K562 (cell line): Measurements from ENCODE around the gene FOXL3. TPM values are rescaled to one million over a fixed set of nuclear protein-coding genes. Genes with fewer than 3 reads are reported as not detected.

Source experiments
- ATAC-seq: fragments of 200-7000 bp; cut with Tn5 transposase; 3 replicates; pipeline ENCODE4 v1.9.1; 2020; ENCODE audit warnings: moderate library complexity
- BruUV-seq: library from RNA; stranded (reverse); fragments of 400-500 nt; replicated peaks from 2 replicates; lab custom pipeline; 2021; lab: Mats Ljungman, UMichigan
- CTCF ChIA-PET: fragments of 300-600 bp; formaldehyde crosslinking; extraction: SDS; loops from one replicate; lab custom pipeline; 2021; ENCODE audit warnings: low intra/inter-chr PET ratio; lab: Yijun Ruan, JAX
- POLR2A ChIA-PET: fragments of 300-600, 350-650 bp; sonication (Branson Sonifier 250); formaldehyde crosslinking; extraction: SDS; loops from one replicate; lab custom pipeline; 2021; ENCODE audit warnings: antibody characterized with exemption, inconsistent platforms; lab: Yijun Ruan, JAX
- DNase-seq, 4 experiments: peaks; one replicate each; pipeline versions ENCODE4 v3.0.0 to v3.0.0-alpha.2; 2011 to 2018; ENCODE audit warnings: low spot score in 3 of 4, mixed read lengths in 3 of 4; ENCODE audit errors: extremely low read depth in 1 of 4
- FAIRE-seq: peaks from 2 replicates; lab custom pipeline; 2011; peaks lifted over from hg19 to GRCh38; lab: Jason Lieb, UNC
- H2AFZ ChIP-seq: 2 replicates; pipeline ENCODE4 v1.6.0; 2011; ENCODE audit warnings: low read depth, low read length, control low read depth, inconsistent platforms
- H3K27ac ChIP-seq: fragments of 200-600 bp; 3 replicates; pipeline ENCODE4 v1.8.0; 2011; ENCODE audit warnings: low read depth, mild to moderate bottlenecking, control low read depth, inconsistent platforms, low read length, moderate library complexity, mixed read lengths; ENCODE audit errors: extremely low read depth
- H3K27me3 ChIP-seq, 2 experiments: fragments of 300-600 bp in 1 of 2; 2 replicates in 1 of 2; 3 replicates in 1 of 2; pipeline versions ENCODE4 v1.6.0 to v1.8.0; 2011; ENCODE audit warnings: inconsistent platforms in 2 of 2, low read length in 2 of 2, mild to moderate bottlenecking in 1 of 2, mixed read lengths in 1 of 2, moderate library complexity in 1 of 2; ENCODE audit not compliant: control insufficient read depth in 2 of 2, insufficient read depth in 2 of 2
- H3K36me3 ChIP-seq: fragments of 300-600 bp; 3 replicates; pipeline ENCODE4 v1.8.0; 2011; ENCODE audit warnings: mild to moderate bottlenecking, low read length, inconsistent platforms; ENCODE audit not compliant: control insufficient read depth, insufficient read depth
- H3K4me1 ChIP-seq, 2 experiments: fragments of 200-600 bp in 1 of 2; replicated peaks in 1 of 2; 2 replicates in 1 of 2; 3 replicates in 1 of 2; pipeline versions ENCODE4 v1.5.1 to v1.8.0; 2011; ENCODE audit warnings: inconsistent platforms in 2 of 2, low read length in 2 of 2, mild to moderate bottlenecking in 1 of 2, mixed read lengths in 1 of 2, moderate library complexity in 1 of 2; ENCODE audit not compliant: control insufficient read depth in 2 of 2, insufficient read depth in 2 of 2
- H3K4me2 ChIP-seq: 2 replicates; pipeline ENCODE4 v1.6.1; 2011; ENCODE audit warnings: low read length, control low read depth, inconsistent platforms, mixed read lengths; ENCODE audit not compliant: insufficient read depth
- H3K4me3 ChIP-seq: fragments of 200-600 bp; sonication (generic), shearing (Covaris generic); 2 replicates; pipeline ENCODE4 v1.5.1; 2016; ENCODE audit warnings: control low read depth, inconsistent platforms
- H3K79me2 ChIP-seq: fragments of 200-600 bp; 3 replicates; pipeline ENCODE4 v1.8.0; 2011; ENCODE audit warnings: low read length, inconsistent platforms; ENCODE audit not compliant: control insufficient read depth, insufficient read depth
- H3K9ac ChIP-seq, 2 experiments: 2 replicates each; pipeline versions ENCODE4 v1.6.0 to v1.6.1; 2011; ENCODE audit warnings: low read depth in 2 of 2, low read length in 2 of 2, control low read depth in 1 of 2, inconsistent platforms in 1 of 2, mild to moderate bottlenecking in 1 of 2, mixed read lengths in 1 of 2; ENCODE audit not compliant: insufficient read depth in 1 of 2
- H3K9me1 ChIP-seq: one replicate; pipeline ENCODE4 v1.6.0; 2011; ENCODE audit warnings: inconsistent platforms, mild to moderate bottlenecking, low read length, moderate library complexity; ENCODE audit not compliant: control insufficient read depth, insufficient read depth
- H3K9me3 ChIP-seq: replicated peaks from 2 replicates; pipeline ENCODE4 v1.5.1; 2011; ENCODE audit warnings: low read depth, low read length, inconsistent platforms; ENCODE audit not compliant: control insufficient read depth, insufficient read depth
- H4K20me1 ChIP-seq: replicated peaks from 2 replicates; pipeline ENCODE4 v1.6.1; 2011; ENCODE audit warnings: low read length, inconsistent platforms, mixed read lengths; ENCODE audit not compliant: control insufficient read depth, insufficient read depth
- BRD9 ChIP-seq: fragments of 450-650 bp; IDR thresholded peaks from 2 replicates; pipeline ENCODE4 v1.6.1; 2018; ENCODE audit warnings: low read depth; ENCODE audit not compliant: partially characterized antibody
- CBFA2T3 ChIP-seq: fragments of 450-650 bp; IDR thresholded peaks from 2 replicates; pipeline ENCODE4 v1.6.1; 2017
- CCAR2 ChIP-seq: fragments of 200-400 bp; formaldehyde crosslinking; IDR thresholded peaks from 2 replicates; pipeline ENCODE4 v1.6.1; 2017; ENCODE audit warnings: mild to moderate bottlenecking, low read depth, low read length
- FOXK2 ChIP-seq, 2 experiments: fragments of 450-650 bp; IDR thresholded peaks in 1 of 2; conservative IDR thresholded peaks in 1 of 2; 2 replicates each; pipeline ENCODE4 v1.6.1; 2016; ENCODE audit warnings: low read depth in 2 of 2, mild to moderate bottlenecking in 1 of 2
- HNRNPH1 ChIP-seq: fragments of 200-400 bp; formaldehyde crosslinking; optimal IDR thresholded peaks from 2 replicates; pipeline ENCODE3; 2017; ENCODE audit warnings: low read depth, mild to moderate bottlenecking, low read length, moderate library complexity
- HOXB6 ChIP-seq: fragments of 250-450 bp; sonication (Bioruptor Pico); IDR thresholded peaks from 2 replicates; pipeline ENCODE4 v1.5.1; 2022; ENCODE audit warnings: mild to moderate bottlenecking, borderline replicate concordance
- KDM5B ChIP-seq: fragments of 200-600 bp; sonication (generic); IDR thresholded peaks from 2 replicates; pipeline ENCODE4 v1.6.1; 2012; ENCODE audit warnings: low read depth, mild to moderate bottlenecking, moderate library complexity, low read length, control low read depth, inconsistent platforms; ENCODE audit not compliant: insufficient replicate concordance
- NFIX ChIP-seq: fragments of 250-450 bp; sonication (Bioruptor Pico); IDR thresholded peaks from 2 replicates; pipeline ENCODE4 v1.4.0; 2020; ENCODE audit warnings: low read depth, mild to moderate bottlenecking, moderate library complexity
- POLR2G ChIP-seq: fragments of 200-400 bp; formaldehyde crosslinking; IDR thresholded peaks from 2 replicates; pipeline ENCODE4 v1.6.1; 2017; ENCODE audit warnings: low read depth, mild to moderate bottlenecking, antibody characterized with exemption, low read length, moderate library complexity
- SETDB1 ChIP-seq: IDR thresholded peaks from one replicate; pipeline ENCODE4 v1.6.1; 2012; ENCODE audit warnings: low read length, control low read depth, inconsistent platforms
- TGIF2 ChIP-seq: sonication (generic); formaldehyde crosslinking; IDR thresholded peaks from 2 replicates; pipeline ENCODE4 v1.8.1; 2022; ENCODE audit warnings: mild to moderate bottlenecking, missing genetic modification reagents, moderate library complexity
- ZNF121 ChIP-seq: sonication (generic); formaldehyde crosslinking; conservative IDR thresholded peaks from 2 replicates; pipeline ENCODE4 v1.8.0; 2022; ENCODE audit warnings: missing genetic modification reagents
- ZNF174 ChIP-seq: fragments of 250-450 bp; sonication (Bioruptor Pico); IDR thresholded peaks from 2 replicates; pipeline ENCODE4 v1.4.0; 2020; ENCODE audit warnings: mild to moderate bottlenecking
- ZNF561 ChIP-seq: fragments of 450-650 bp; formaldehyde crosslinking; conservative IDR thresholded peaks from 2 replicates; pipeline ENCODE4 v1.4.0; 2020; ENCODE audit warnings: mild to moderate bottlenecking, moderate library complexity
- ZNF77 ChIP-seq: fragments of 250-450 bp; sonication (Bioruptor Pico); IDR thresholded peaks from 2 replicates; pipeline ENCODE4 v1.5.0; 2020
- WGBS: fragments of 100-300 bp; shearing (Covaris generic); methylation state at CpG from one replicate; pipeline ENCODE4 v1.1.6; 2016; ENCODE audit warnings: low coverage, mixed read lengths; ENCODE audit not compliant: insufficient coverage; ENCODE audit errors: missing lambda C conversion rate; 5-methylcytosine and 5-hydroxymethylcytosine counted together
- in situ Hi-C: fragments of 300-500 bp; cut with MboI; formaldehyde crosslinking; loops from 4 replicates; pipeline ENCODE4 v1.15.0; 2018; ENCODE audit warnings: inconsistent platforms, mixed read lengths
- intact Hi-C: fragments of 100-400 bp; cut with micrococcal nuclease; formaldehyde crosslinking; loops from 2 replicates; pipeline ENCODE4 v1.14.2; 2022
- polyA plus RNA-seq, 8 experiments: library from polyadenylated mRNA; depleted of rRNA in 4 of 8; stranded (reverse) in 5 of 8; unstranded in 3 of 8; fragments of >200 nt; fragmentation: Nextera tagmentation in 2 of 8; fragmentation: Illumina TruSeq in 1 of 8; extraction: Ambion mirVana in 2 of 8; extraction: Trizol in 1 of 8; gene quantifications; 2 replicates each; pipeline versions ENCODE4 v1.2.1 to v1.2.3, GENCODE V29; 2011 to 2014; ENCODE audit warnings: inconsistent platforms in 1 of 8, missing spikeins in 1 of 8
- total RNA-seq, 7 experiments: library from RNA; depleted of rRNA in 6 of 7; stranded (reverse); fragments of >200 nt in 6 of 7; fragmentation: Illumina TruSeq in 2 of 7; extraction: Trizol in 2 of 7; gene quantifications; 2 replicates each; pipeline versions ENCODE4 v1.2.1 to v1.2.3, GENCODE V29; 2011 to 2021; ENCODE audit warnings: low replicate concordance in 1 of 7
- TF ChIP-seq, protein P1 (sequence below): fragments of 450-650 bp; formaldehyde crosslinking; IDR thresholded peaks from 2 replicates; pipeline ENCODE4 v1.4.0; 2020; ENCODE audit warnings: mild to moderate bottlenecking, moderate library complexity
- TF ChIP-seq, protein P2 (sequence below): fragments of 450-650 bp; IDR thresholded peaks from 2 replicates; pipeline ENCODE4 v1.7.0; 2016; ENCODE audit warnings: borderline replicate concordance
- TF ChIP-seq, protein P3 (sequence below): sonication (generic); formaldehyde crosslinking; IDR thresholded peaks from 2 replicates; pipeline ENCODE4 v1.8.0; 2022; ENCODE audit warnings: mild to moderate bottlenecking, missing genetic modification reagents

FOXL3 gene
- total and polyA plus RNA-seq, 9 of the 15 experiments (the other 6 are each of a cell fraction or from before 2014, with no cell fraction given): not detected

DNA sequence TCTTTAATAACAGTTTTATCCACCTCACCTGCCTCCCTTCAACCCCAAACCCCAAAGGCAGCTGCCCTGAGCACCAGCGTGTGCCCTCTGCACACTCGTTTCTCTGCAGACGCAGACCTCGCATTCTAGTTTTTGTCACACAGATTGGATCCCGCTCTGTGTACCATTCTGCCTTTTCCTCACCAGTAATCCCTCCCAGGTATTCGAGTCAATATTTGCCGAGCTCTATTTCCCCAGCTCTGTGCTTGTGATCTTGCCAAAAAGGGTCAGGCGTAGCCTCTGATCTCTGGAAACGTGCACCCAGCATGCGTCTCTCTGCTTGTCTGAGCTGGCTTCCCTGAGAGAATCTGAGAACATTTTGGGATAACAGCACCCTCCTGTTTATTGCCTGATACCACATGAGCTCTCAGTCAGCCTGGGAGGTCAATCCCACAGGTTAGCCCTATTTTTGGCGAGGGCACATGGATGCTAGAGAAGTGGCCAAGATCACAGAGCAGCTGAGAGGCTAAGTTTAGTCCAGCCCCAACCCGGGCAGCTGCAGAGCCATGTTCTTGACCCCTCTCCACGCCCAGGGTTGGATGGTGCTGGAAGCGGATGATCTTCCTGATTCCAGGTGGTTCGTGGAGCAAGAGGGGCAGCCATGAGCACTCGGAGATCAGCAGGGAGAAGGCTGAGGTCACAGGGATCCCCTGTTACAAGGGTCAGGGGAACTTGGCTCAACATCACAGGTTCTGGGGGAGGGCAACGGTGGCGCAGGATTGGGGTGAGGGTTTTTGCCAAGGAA is 29.1 kb downstream of the FOXL3 start:
- Histone ChIP-seq H3K4me2 (no peak overlapping the region), H3K36me3 (no peaks in the 10 kb centered on the region), H3K4me1 (peaks cover 0 to 15% of the 10 kb centered on the region in 2 experiments; a peak in 2 of 5 replicates), H3K9me3 (no peaks in the 10 kb centered on the region), H3K4me3 (no peak overlapping the region), H3K9me1 (no peaks in the 10 kb centered on the region), H2AFZ (no peak overlapping the region), H4K20me1 (no peaks in the 10 kb centered on the region; the same call in 1 of the 2 replicates), H3K27ac (no peak overlapping the region), H3K27me3 (peaks cover 41 to 65% of the 10 kb centered on the region in 2 experiments), H3K9ac (no peak overlapping the region), H3K79me2 (no peaks in the 10 kb centered on the region)
- FAIRE-seq (no peak), ATAC-seq (no peak), DNase-seq (no peak)
- WGBS: 3% methylated on average over 17 of the region's 18 CpGs
- POLR2A ChIA-PET: interaction anchor here (1.3 kb wide), 1 partner anchor 11 kb away, joined by 4 read pairs; no protein-coding TSS in a partner anchor
- intact Hi-C loops (loop anchor here (10.0 kb wide), 1 partner anchor 646 kb away; no protein-coding TSS in a partner anchor), in situ Hi-C loops (loop anchor here (10.0 kb wide), 2 partner anchors 456 to 646 kb away; no protein-coding TSS in a partner anchor)
- no TSS peak for BruUV-seq
- CTCF ChIA-PET: no interaction called here
- TF ChIP-seq CBFA2T3 (no peak), SETDB1 (no peak), ZNF561 (CRISPR knock-in tag) (no peak), FOXK2 (conservative IDR thresholded peaks at IDR 0.05 in 1 of 2, IDR thresholded peaks at IDR 0.05 in 1 of 2; ENCODE audit: low read depth in 2 of 2) (no peak), POLR2G (no peak), ZNF77 (CRISPR knock-in tag) (no peak), KDM5B (no peak), BRD9 (no peak), ZNF174 (no peak), ZNF121 (CRISPR knock-in tag) (no peak), NFIX (CRISPR knock-in tag) (no peak), HNRNPH1 (no peak), HOXB6 (no peak), CCAR2 (no peak), TGIF2 (CRISPR knock-in tag) (no peak)
- TF ChIP-seq, protein P1, sequence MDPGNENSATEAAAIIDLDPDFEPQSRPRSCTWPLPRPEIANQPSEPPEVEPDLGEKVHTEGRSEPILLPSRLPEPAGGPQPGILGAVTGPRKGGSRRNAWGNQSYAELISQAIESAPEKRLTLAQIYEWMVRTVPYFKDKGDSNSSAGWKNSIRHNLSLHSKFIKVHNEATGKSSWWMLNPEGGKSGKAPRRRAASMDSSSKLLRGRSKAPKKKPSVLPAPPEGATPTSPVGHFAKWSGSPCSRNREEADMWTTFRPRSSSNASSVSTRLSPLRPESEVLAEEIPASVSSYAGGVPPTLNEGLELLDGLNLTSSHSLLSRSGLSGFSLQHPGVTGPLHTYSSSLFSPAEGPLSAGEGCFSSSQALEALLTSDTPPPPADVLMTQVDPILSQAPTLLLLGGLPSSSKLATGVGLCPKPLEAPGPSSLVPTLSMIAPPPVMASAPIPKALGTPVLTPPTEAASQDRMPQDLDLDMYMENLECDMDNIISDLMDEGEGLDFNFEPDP (CRISPR knock-in tag): no peak
- TF ChIP-seq, protein P2, sequence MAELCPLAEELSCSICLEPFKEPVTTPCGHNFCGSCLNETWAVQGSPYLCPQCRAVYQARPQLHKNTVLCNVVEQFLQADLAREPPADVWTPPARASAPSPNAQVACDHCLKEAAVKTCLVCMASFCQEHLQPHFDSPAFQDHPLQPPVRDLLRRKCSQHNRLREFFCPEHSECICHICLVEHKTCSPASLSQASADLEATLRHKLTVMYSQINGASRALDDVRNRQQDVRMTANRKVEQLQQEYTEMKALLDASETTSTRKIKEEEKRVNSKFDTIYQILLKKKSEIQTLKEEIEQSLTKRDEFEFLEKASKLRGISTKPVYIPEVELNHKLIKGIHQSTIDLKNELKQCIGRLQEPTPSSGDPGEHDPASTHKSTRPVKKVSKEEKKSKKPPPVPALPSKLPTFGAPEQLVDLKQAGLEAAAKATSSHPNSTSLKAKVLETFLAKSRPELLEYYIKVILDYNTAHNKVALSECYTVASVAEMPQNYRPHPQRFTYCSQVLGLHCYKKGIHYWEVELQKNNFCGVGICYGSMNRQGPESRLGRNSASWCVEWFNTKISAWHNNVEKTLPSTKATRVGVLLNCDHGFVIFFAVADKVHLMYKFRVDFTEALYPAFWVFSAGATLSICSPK: no peak
- TF ChIP-seq, protein P3, sequence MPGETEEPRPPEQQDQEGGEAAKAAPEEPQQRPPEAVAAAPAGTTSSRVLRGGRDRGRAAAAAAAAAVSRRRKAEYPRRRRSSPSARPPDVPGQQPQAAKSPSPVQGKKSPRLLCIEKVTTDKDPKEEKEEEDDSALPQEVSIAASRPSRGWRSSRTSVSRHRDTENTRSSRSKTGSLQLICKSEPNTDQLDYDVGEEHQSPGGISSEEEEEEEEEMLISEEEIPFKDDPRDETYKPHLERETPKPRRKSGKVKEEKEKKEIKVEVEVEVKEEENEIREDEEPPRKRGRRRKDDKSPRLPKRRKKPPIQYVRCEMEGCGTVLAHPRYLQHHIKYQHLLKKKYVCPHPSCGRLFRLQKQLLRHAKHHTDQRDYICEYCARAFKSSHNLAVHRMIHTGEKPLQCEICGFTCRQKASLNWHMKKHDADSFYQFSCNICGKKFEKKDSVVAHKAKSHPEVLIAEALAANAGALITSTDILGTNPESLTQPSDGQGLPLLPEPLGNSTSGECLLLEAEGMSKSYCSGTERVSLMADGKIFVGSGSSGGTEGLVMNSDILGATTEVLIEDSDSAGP (CRISPR knock-in tag): no peak
